H1 (cell line): ENCODE measurements around the gene ASAP2. TPM values are rescaled to one million over a fixed set of nuclear protein-coding genes. Genes with fewer than 3 reads are reported as not detected.
A peak's percentile ranks its signal among the peaks of the same experiment; 100 is the strongest.

Source experiments
- CTCF ChIA-PET: fragments of 300-600 bp; sonication (Branson Sonifier 250); formaldehyde crosslinking; loops from one replicate; lab custom pipeline; 2021; ENCODE audit not compliant: partially characterized antibody; lab: Charles Lee
- POLR2A ChIA-PET: fragments of 300-600 bp; sonication (Branson Sonifier 250); formaldehyde crosslinking; loops from one replicate; lab custom pipeline; 2021; ENCODE audit warnings: inconsistent platforms; ENCODE audit not compliant: partially characterized antibody; lab: Charles Lee
- DNase-seq, 2 experiments: peaks; one replicate each; pipeline versions ENCODE4 v3.0.0 to v3.0.0-alpha.2; 2010 to 2022; ENCODE audit warnings: low spot score in 2 of 2, low read depth in 1 of 2, mixed read lengths in 1 of 2
- FAIRE-seq: peaks from 2 replicates; lab custom pipeline; 2011; peaks lifted over from hg19 to GRCh38; lab: Jason Lieb, UNC
- H2AFZ ChIP-seq: 2 replicates; pipeline ENCODE4 v1.8.1; 2012; ENCODE audit warnings: low read length, inconsistent platforms
- H2AK5ac ChIP-seq: 2 replicates; pipeline ENCODE4 v1.6.1; 2013; ENCODE audit warnings: low read depth, low read length
- H2BK120ac ChIP-seq: replicated peaks from 2 replicates; pipeline ENCODE3; 2013; ENCODE audit warnings: low read depth, low read length, inconsistent platforms
- H2BK12ac ChIP-seq: 2 replicates; pipeline ENCODE4 v1.6.1; 2013; ENCODE audit warnings: low read depth, low read length
- H2BK15ac ChIP-seq: 2 replicates; pipeline ENCODE4 v1.6.1; 2013; ENCODE audit warnings: low read length
- H2BK20ac ChIP-seq: 2 replicates; pipeline ENCODE4 v1.6.1; 2013; ENCODE audit warnings: low read length
- H2BK5ac ChIP-seq: 2 replicates; pipeline ENCODE4 v1.6.1; 2013; ENCODE audit warnings: low read depth, low read length
- H3K14ac ChIP-seq: 2 replicates; pipeline ENCODE4 v1.6.1; 2013; ENCODE audit warnings: inconsistent platforms; ENCODE audit not compliant: insufficient read length
- H3K18ac ChIP-seq: 2 replicates; pipeline ENCODE4 v1.6.1; 2013; ENCODE audit warnings: low read length; ENCODE audit errors: extremely low read depth
- H3K23ac ChIP-seq: 2 replicates; pipeline ENCODE4 v1.6.1; 2013; ENCODE audit warnings: inconsistent platforms; ENCODE audit not compliant: insufficient read length
- H3K23me2 ChIP-seq: 2 replicates; pipeline ENCODE4 v1.6.1; 2013; ENCODE audit warnings: low read depth, low read length
- H3K27ac ChIP-seq: 2 replicates; pipeline ENCODE4 v1.6.1; 2011; ENCODE audit warnings: low read depth, low read length, inconsistent platforms
- H3K27me3 ChIP-seq, 4 experiments: replicated peaks in 1 of 4; 1 replicate in 1 of 4; 2 replicates in 3 of 4; pipeline versions ENCODE4 v1.6.1 to v1.8.1; 2011 to 2013; ENCODE audit warnings: low read length in 3 of 4, mild to moderate bottlenecking in 3 of 4, inconsistent platforms in 2 of 4, mixed read lengths in 2 of 4, moderate library complexity in 1 of 4; ENCODE audit not compliant: control insufficient read depth in 3 of 4, insufficient read depth in 3 of 4; ENCODE audit errors: extremely low read depth in 1 of 4
- H3K36me3 ChIP-seq, 4 experiments: 2 replicates each; pipeline versions ENCODE4 v1.6.1 to v1.8.1; 2011 to 2013; ENCODE audit warnings: mild to moderate bottlenecking in 4 of 4, low read length in 3 of 4, moderate library complexity in 2 of 4, control low read depth in 1 of 4, inconsistent platforms in 1 of 4; ENCODE audit not compliant: insufficient read depth in 4 of 4, control insufficient read depth in 2 of 4
- H3K4ac ChIP-seq: replicated peaks from 2 replicates; pipeline ENCODE3; 2013; ENCODE audit warnings: low read length, low read depth, mixed read lengths, inconsistent platforms; ENCODE audit not compliant: insufficient read length
- H3K4me1 ChIP-seq, 4 experiments: replicated peaks in 1 of 4; 1 replicate in 1 of 4; 2 replicates in 3 of 4; pipeline versions ENCODE4 v1.6.1 to v1.8.1; 2011 to 2013; ENCODE audit warnings: low read length in 3 of 4, inconsistent platforms in 2 of 4, mixed read lengths in 1 of 4; ENCODE audit not compliant: insufficient read depth in 4 of 4, control insufficient read depth in 3 of 4
- H3K4me2 ChIP-seq, 2 experiments: 2 replicates each; pipeline versions ENCODE4 v1.6.1 to v1.8.1; 2011 to 2013; ENCODE audit warnings: low read depth in 2 of 2, low read length in 2 of 2, control low read depth in 1 of 2, inconsistent platforms in 1 of 2, mild to moderate bottlenecking in 1 of 2; ENCODE audit not compliant: insufficient read depth in 1 of 2
- H3K4me3 ChIP-seq, 4 experiments: fragments of 200-600, 300-600 bp in 1 of 4; sonication (generic), shearing (Covaris generic), sonication (Bioruptor Twin) in 1 of 4; 2 replicates each; pipeline versions ENCODE4 v1.5.1 to v1.8.1; 2011 to 2016; ENCODE audit warnings: low read length in 4 of 4, low read depth in 3 of 4, control low read depth in 2 of 4, inconsistent platforms in 2 of 4, mild to moderate bottlenecking in 2 of 4, mixed read lengths in 1 of 4, moderate library complexity in 1 of 4; ENCODE audit not compliant: insufficient read depth in 2 of 4; ENCODE audit errors: extremely low read depth in 1 of 4
- H3K56ac ChIP-seq: replicated peaks from 2 replicates; pipeline ENCODE3; 2013; ENCODE audit warnings: low read depth, mild to moderate bottlenecking, mixed read lengths, low read length, inconsistent platforms; ENCODE audit not compliant: insufficient read length
- H3K79me1 ChIP-seq: 2 replicates; pipeline ENCODE4 v1.6.1; 2013; ENCODE audit warnings: low read depth, low read length, control low read depth
- H3K79me2 ChIP-seq, 2 experiments: 2 replicates each; pipeline versions ENCODE4 v1.6.1 to v1.8.1; 2012 to 2013; ENCODE audit warnings: low read length in 2 of 2, mild to moderate bottlenecking in 2 of 2, inconsistent platforms in 1 of 2; ENCODE audit not compliant: insufficient read depth in 2 of 2, control insufficient read depth in 1 of 2
- H3K9ac ChIP-seq, 4 experiments: replicated peaks in 1 of 4; 1 replicate in 1 of 4; 2 replicates in 3 of 4; pipeline versions ENCODE4 v1.6.1 to v1.8.1; 2011 to 2013; ENCODE audit warnings: low read depth in 3 of 4, low read length in 3 of 4, control low read depth in 2 of 4, mild to moderate bottlenecking in 2 of 4, moderate library complexity in 2 of 4, inconsistent platforms in 1 of 4; ENCODE audit errors: extremely low read depth in 1 of 4
- H3K9me3 ChIP-seq, 2 experiments: 2 replicates each; pipeline versions ENCODE4 v1.6.1 to v1.8.1; 2012 to 2013; ENCODE audit warnings: mild to moderate bottlenecking in 2 of 2, moderate library complexity in 2 of 2, control low read depth in 1 of 2, inconsistent platforms in 1 of 2, low read depth in 1 of 2, low read length in 1 of 2, mixed read lengths in 1 of 2; ENCODE audit not compliant: insufficient read depth in 2 of 2
- H4K20me1 ChIP-seq, 2 experiments: replicated peaks in 1 of 2; 2 replicates each; pipeline versions ENCODE3 to v1.8.1; 2011 to 2013; ENCODE audit warnings: inconsistent platforms in 2 of 2, low read length in 2 of 2, mild to moderate bottlenecking in 1 of 2; ENCODE audit not compliant: insufficient read depth in 2 of 2, control insufficient read depth in 1 of 2
- H4K5ac ChIP-seq: 2 replicates; pipeline ENCODE4 v1.6.1; 2013; ENCODE audit warnings: low read length, low read depth, mixed read lengths, inconsistent platforms; ENCODE audit not compliant: insufficient read length
- H4K8ac ChIP-seq: 2 replicates; pipeline ENCODE4 v1.8.0; 2013; ENCODE audit warnings: mild to moderate bottlenecking, moderate library complexity, low read length, inconsistent platforms; ENCODE audit not compliant: insufficient read depth; ENCODE audit errors: extremely low read depth
- H4K91ac ChIP-seq: replicated peaks from 2 replicates; pipeline ENCODE3; 2013; ENCODE audit warnings: low read length, mixed read lengths, inconsistent platforms; ENCODE audit not compliant: insufficient read length
- ATF2 ChIP-seq: IDR thresholded peaks from 2 replicates; pipeline ENCODE4 v1.6.1; 2012; ENCODE audit warnings: low read length, inconsistent platforms
- BACH1 ChIP-seq: IDR thresholded peaks from 2 replicates; pipeline ENCODE4 v1.6.1; 2012; ENCODE audit warnings: low read length, improper control_type of control experiment
- KDM5A ChIP-seq: fragments of 200-600 bp; IDR thresholded peaks from 2 replicates; pipeline ENCODE4 v1.7.1; 2012; ENCODE audit warnings: mild to moderate bottlenecking, low read length, inconsistent platforms, mixed read lengths
- MAFK ChIP-seq: IDR thresholded peaks from 2 replicates; pipeline ENCODE4 v1.6.1; 2012; ENCODE audit warnings: low read depth, mild to moderate bottlenecking, improper control_type of control experiment, low read length
- MAX ChIP-seq: IDR thresholded peaks from 2 replicates; pipeline ENCODE4 v1.6.1; 2012; ENCODE audit warnings: inconsistent platforms
- NANOG ChIP-seq: IDR thresholded peaks from 2 replicates; pipeline ENCODE4 v1.6.1; 2011; ENCODE audit warnings: low read length, low read depth, mild to moderate bottlenecking, inconsistent platforms; ENCODE audit not compliant: insufficient read depth, poor library complexity, severe bottlenecking
- PHF8 ChIP-seq: fragments of 200-600 bp; sonication (generic); conservative IDR thresholded peaks from 2 replicates; pipeline ENCODE4 v1.7.1; 2012; ENCODE audit warnings: low read depth, mild to moderate bottlenecking, inconsistent platforms, low read length, moderate library complexity
- RXRA ChIP-seq: IDR thresholded peaks from 2 replicates; pipeline ENCODE4 v1.6.1; 2011; ENCODE audit warnings: low read depth, mild to moderate bottlenecking, low read length, moderate library complexity; ENCODE audit not compliant: insufficient read depth
- SAP30 ChIP-seq: fragments of 300-600 bp; sonication (generic); IDR thresholded peaks from 2 replicates; pipeline ENCODE4 v1.7.1; 2012; ENCODE audit warnings: low read length, moderate library complexity, mild to moderate bottlenecking, inconsistent platforms; ENCODE audit not compliant: insufficient read depth, insufficient replicate concordance
- SIRT6 ChIP-seq: IDR thresholded peaks from one replicate; pipeline ENCODE4 v1.7.1; 2012; ENCODE audit warnings: low read length, inconsistent platforms
- SP4 ChIP-seq: IDR thresholded peaks from 2 replicates; pipeline ENCODE4 v1.6.1; 2012; ENCODE audit warnings: low read length, inconsistent platforms
- SUZ12 ChIP-seq: fragments of 200-600 bp; sonication (generic); IDR thresholded peaks from 2 replicates; pipeline ENCODE4 v1.6.1; 2012; ENCODE audit warnings: mild to moderate bottlenecking, inconsistent platforms, low read length, moderate library complexity, mixed read lengths
- WGBS, 2 experiments: shearing (Covaris generic) in 1 of 2; methylation state at CpG; one replicate each; pipeline versions ENCODE4 v1.1.6 to v1.1.7; 2013 to 2015; ENCODE audit warnings: low lambda C conversion rate in 2 of 2, mixed read lengths in 2 of 2, inconsistent platforms in 1 of 2, low coverage in 1 of 2, missing lambda C conversion rate in 1 of 2; ENCODE audit not compliant: insufficient replicate concordance in 2 of 2, insufficient coverage in 1 of 2, insufficient read length in 1 of 2; ENCODE audit errors: extremely low coverage in 1 of 2, missing lambda C conversion rate in 1 of 2; 5-methylcytosine and 5-hydroxymethylcytosine counted together
- polyA plus RNA-seq, 7 experiments: library from polyadenylated mRNA; depleted of rRNA in 3 of 7; stranded (reverse) in 5 of 7; unstranded in 2 of 7; fragments of >200 nt in 5 of 7; fragments of 200-250 nt in 2 of 7; gene quantifications; 1 replicate in 5 of 7; 2 replicates in 1 of 7; 4 replicates in 1 of 7; pipeline versions ENCODE4 v1.2.1 to v1.2.3, GENCODE V29; 2011 to 2013; ENCODE audit warnings: missing spikeins in 2 of 7, mixed read lengths in 2 of 7
- total RNA-seq: library from RNA; stranded (reverse); fragmentation: NEBNext Ultra II Directional; extraction: Animal tissue kit (Norgen Biotek cat#: 25700); gene quantifications from 2 replicates; pipeline ENCODE4 v1.2.1, GENCODE V29; 2021

ASAP2 gene
- total and polyA plus RNA-seq, 2 of the 8 experiments (the other 6 are each of a cell fraction or from before 2014, with no cell fraction given) = 10.2 to 18.7 TPM

- TF ChIP-seq SUZ12 (no peak), MAFK (no peak), NANOG (no peak), SP4 (no peak), KDM5A (no peak), RXRA (no peak), MAX (no peak), BACH1 (no peak), PHF8 (no peak), ATF2 (no peak), SAP30 (no peak), SIRT6 (no peak)
- Histone ChIP-seq H2BK15ac (no peak overlapping the region), H3K79me1 (no peaks in the 10 kb centered on the region), H3K4ac (no peak overlapping the region), H4K5ac (no peak overlapping the region), H3K4me2 (0 out of 4 replicates have a peak overlapping the region, but pooled peaks of 1 of the 2 experiments have one; percentile 8), H3K4me3 (peak overlapping the region in 1 of 4 experiments; percentile 18; a peak in 1 of 8 replicates), H3K9ac (no peak overlapping the region), H2AFZ (no peak overlapping the region), H2AK5ac (no peak overlapping the region), H3K27ac (no peak overlapping the region), H3K9me3 (no peaks in the 10 kb centered on the region), H3K56ac (no peak overlapping the region), H2BK120ac (no peak overlapping the region), H2BK5ac (no peak overlapping the region), H3K27me3 (no peaks in the 10 kb centered on the region), H2BK20ac (no peak overlapping the region), H3K18ac (no peak overlapping the region), H3K23ac (no peak overlapping the region), H2BK12ac (no peak overlapping the region), H3K14ac (no peak overlapping the region), H3K23me2 (no peaks in the 10 kb centered on the region), H4K8ac (no peak overlapping the region), H3K4me1 (peaks cover 2 to 14% (median 7%) of the 10 kb centered on the region in 4 experiments; a peak in 6 of 7 replicates), H3K36me3 (peaks cover 0 to 10% (median 5%) of the 10 kb centered on the region in 4 experiments; a peak in 5 of 8 replicates), H3K79me2 (no peaks in the 10 kb centered on the region), H4K20me1 (no peaks in the 10 kb centered on the region), H4K91ac (no peak overlapping the region)
- no peak for DNase-seq
- 45% methylated on average over 4 of the region's 4 CpGs; no CpG with 5 or more reads in 1 of the 2 experiments for WGBS, 2 experiments
- no peak for FAIRE-seq
- POLR2A ChIA-PET = interaction anchor here (1.2 kb wide), 1 partner anchor 9 kb away, joined by 4 read pairs; no protein-coding TSS in a partner anchor
- CTCF ChIA-PET = interaction anchor here (0.6 to 2.8 kb wide), 10 partner anchors 9 to 244 kb away, joined by 3 to 19 read pairs (median 4); no protein-coding TSS in a partner anchor
Observed at GRCh38 chr2:9355716-9356115, 149.1 kb downstream of the ASAP2 start.
